Measurements from ENCODE around the gene ITFG2. TPM values are rescaled to one million over a fixed set of nuclear protein-coding genes. Genes with fewer than 3 reads are reported as not detected.

The ITFG2 gene
- total and polyA plus RNA-seq, 9 of the 15 experiments (the other 6 are each of a cell fraction or from before 2014, with no cell fraction given), result 15.0 to 22.8 (median 19.4) TPM

DNA sequence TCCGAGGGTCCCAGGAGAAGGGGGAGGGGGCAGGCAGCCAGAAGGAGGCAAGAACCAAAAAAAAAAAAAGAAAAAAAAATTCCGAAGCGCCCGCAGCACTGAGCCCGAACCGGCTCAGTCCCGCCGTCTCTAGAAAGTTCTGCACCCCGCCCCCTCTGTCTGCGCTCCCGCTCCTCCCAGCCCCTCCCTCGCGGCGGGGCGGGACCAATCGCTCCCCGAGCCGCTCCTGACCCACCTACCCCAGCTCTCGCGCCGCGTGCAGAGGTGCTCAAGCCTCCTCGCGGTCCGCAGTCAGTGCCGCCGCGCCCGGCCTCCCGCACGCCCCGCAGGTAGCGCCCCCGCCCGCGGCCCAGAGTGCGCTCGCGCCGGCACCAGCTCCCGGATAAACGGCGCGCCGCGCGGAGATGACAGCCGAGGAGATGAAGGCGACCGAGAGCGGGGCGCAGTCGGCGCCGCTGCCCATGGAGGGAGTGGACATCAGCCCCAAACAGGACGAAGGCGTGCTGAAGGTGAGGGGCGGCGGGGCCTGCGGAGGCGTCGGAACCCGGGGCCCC is 17.7 kb upstream of the ITFG2 start, which contains the start of gene FKBP4 (continued):
- TF ChIP-seq, protein P1, sequence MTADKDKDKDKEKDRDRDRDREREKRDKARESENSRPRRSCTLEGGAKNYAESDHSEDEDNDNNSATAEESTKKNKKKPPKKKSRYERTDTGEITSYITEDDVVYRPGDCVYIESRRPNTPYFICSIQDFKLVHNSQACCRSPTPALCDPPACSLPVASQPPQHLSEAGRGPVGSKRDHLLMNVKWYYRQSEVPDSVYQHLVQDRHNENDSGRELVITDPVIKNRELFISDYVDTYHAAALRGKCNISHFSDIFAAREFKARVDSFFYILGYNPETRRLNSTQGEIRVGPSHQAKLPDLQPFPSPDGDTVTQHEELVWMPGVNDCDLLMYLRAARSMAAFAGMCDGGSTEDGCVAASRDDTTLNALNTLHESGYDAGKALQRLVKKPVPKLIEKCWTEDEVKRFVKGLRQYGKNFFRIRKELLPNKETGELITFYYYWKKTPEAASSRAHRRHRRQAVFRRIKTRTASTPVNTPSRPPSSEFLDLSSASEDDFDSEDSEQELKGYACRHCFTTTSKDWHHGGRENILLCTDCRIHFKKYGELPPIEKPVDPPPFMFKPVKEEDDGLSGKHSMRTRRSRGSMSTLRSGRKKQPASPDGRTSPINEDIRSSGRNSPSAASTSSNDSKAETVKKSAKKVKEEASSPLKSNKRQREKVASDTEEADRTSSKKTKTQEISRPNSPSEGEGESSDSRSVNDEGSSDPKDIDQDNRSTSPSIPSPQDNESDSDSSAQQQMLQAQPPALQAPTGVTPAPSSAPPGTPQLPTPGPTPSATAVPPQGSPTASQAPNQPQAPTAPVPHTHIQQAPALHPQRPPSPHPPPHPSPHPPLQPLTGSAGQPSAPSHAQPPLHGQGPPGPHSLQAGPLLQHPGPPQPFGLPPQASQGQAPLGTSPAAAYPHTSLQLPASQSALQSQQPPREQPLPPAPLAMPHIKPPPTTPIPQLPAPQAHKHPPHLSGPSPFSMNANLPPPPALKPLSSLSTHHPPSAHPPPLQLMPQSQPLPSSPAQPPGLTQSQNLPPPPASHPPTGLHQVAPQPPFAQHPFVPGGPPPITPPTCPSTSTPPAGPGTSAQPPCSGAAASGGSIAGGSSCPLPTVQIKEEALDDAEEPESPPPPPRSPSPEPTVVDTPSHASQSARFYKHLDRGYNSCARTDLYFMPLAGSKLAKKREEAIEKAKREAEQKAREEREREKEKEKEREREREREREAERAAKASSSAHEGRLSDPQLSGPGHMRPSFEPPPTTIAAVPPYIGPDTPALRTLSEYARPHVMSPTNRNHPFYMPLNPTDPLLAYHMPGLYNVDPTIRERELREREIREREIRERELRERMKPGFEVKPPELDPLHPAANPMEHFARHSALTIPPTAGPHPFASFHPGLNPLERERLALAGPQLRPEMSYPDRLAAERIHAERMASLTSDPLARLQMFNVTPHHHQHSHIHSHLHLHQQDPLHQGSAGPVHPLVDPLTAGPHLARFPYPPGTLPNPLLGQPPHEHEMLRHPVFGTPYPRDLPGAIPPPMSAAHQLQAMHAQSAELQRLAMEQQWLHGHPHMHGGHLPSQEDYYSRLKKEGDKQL (CRISPR knock-in tag; IDR thresholded peaks at IDR 0.05; ENCODE audit: borderline replicate concordance), result no peak
- TF ChIP-seq ELF2 (CRISPR knock-in tag; IDR thresholded peaks at IDR 0.05) (no peak), ZNF444 (CRISPR knock-in tag; IDR thresholded peaks at IDR 0.05) (no peak), PURB (CRISPR knock-in tag; IDR thresholded peaks at IDR 0.05; ENCODE audit: low read depth) (no peak), SMAD1 (IDR thresholded peaks at IDR 0.05; ENCODE audit: low read depth, low read length, partially characterized antibody) (no peak), MYC (IDR thresholded peaks at IDR 0.05; ENCODE audit: low read depth, low read length) (peak; percentile 86), MYC (CRISPR knock-in tag; IDR thresholded peaks at IDR 0.05; ENCODE audit: borderline replicate concordance, low read depth) (no peak), BCOR (IDR thresholded peaks at IDR 0.05) (no peak), RFX1 (IDR thresholded peaks at IDR 0.05) (no peak), CREB1 (IDR thresholded peaks at IDR 0.05) (no peak), CREB1 (CRISPR knock-in tag; IDR thresholded peaks at IDR 0.05) (no peak), PPARD (CRISPR knock-in tag; IDR thresholded peaks at IDR 0.05) (no peak), MIER1 (IDR thresholded peaks at IDR 0.05; ENCODE audit: low read depth) (no peak), ZNF121 (CRISPR knock-in tag; conservative IDR thresholded peaks at IDR 0.05) (no peak), TCF7 (IDR thresholded peaks at IDR 0.05; ENCODE audit: borderline replicate concordance) (no peak), MTA3 (IDR thresholded peaks at IDR 0.05; ENCODE audit: borderline replicate concordance) (peak; percentile 52; the same call in 1 of the 2 replicates), CBX8 (IDR thresholded peaks at IDR 0.05; ENCODE audit: borderline replicate concordance, extremely low read depth, low read depth, low read length, poor library complexity, severe bottlenecking) (no peak)
- TF ChIP-seq, protein P2, sequence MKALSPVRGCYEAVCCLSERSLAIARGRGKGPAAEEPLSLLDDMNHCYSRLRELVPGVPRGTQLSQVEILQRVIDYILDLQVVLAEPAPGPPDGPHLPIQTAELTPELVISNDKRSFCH (CRISPR knock-in tag; IDR thresholded peaks at IDR 0.05), result no peak
- TF ChIP-seq, protein P2 (tag; IDR thresholded peaks at IDR 0.05), result no peak
- TF ChIP-seq, protein P3, sequence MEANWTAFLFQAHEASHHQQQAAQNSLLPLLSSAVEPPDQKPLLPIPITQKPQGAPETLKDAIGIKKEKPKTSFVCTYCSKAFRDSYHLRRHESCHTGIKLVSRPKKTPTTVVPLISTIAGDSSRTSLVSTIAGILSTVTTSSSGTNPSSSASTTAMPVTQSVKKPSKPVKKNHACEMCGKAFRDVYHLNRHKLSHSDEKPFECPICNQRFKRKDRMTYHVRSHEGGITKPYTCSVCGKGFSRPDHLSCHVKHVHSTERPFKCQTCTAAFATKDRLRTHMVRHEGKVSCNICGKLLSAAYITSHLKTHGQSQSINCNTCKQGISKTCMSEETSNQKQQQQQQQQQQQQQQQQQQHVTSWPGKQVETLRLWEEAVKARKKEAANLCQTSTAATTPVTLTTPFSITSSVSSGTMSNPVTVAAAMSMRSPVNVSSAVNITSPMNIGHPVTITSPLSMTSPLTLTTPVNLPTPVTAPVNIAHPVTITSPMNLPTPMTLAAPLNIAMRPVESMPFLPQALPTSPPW (CRISPR knock-in tag; IDR thresholded peaks at IDR 0.05), result peak; percentile 44; the same call in 1 of the 2 replicates
- TF ChIP-seq, protein P4, sequence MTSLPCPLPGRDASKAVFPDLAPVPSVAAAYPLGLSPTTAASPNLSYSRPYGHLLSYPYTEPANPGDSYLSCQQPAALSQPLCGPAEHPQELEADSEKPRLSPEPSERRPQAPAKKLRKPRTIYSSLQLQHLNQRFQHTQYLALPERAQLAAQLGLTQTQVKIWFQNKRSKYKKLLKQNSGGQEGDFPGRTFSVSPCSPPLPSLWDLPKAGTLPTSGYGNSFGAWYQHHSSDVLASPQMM (CRISPR knock-in tag; IDR thresholded peaks at IDR 0.05), result no peak

Data from K562 (cell line).